Testis (tissue), 2 donors: ENCODE results near the gene CCDC192.
"Not testable (repeated sequence)": the region's sequence is repeated elsewhere in the genome, so short reads cannot be mapped to it uniquely, and the experiment has no call there.

Experiments used
- CTCF ChIP-seq, 3 experiments: fragments of 450-650 bp in 2 of 3; fragments of 200-600 bp in 1 of 3; sonication (generic) in 1 of 3; IDR thresholded peaks; one replicate each; pipeline ENCODE4 v1.5.1; 2016 to 2019; ENCODE audit warnings: antibody characterized with exemption in 3 of 3, mild to moderate bottlenecking in 2 of 3, moderate library complexity in 1 of 3
- POLR2A ChIP-seq: fragments of 450-650 bp; IDR thresholded peaks from one replicate; pipeline ENCODE4 v1.6.1; 2017; ENCODE audit warnings: antibody characterized with exemption, mild to moderate bottlenecking, moderate library complexity

- TF ChIP-seq CTCF (IDR thresholded peaks at IDR 0.05); POLR2A: not testable (repeated sequence)
These were observed 144.4 kb downstream of the CCDC192 start for GRCh38 chr5:127847641-127848040.
